Neural crest cell (in vitro differentiated cells): Measurements from ENCODE around the gene PAX3. TPM values are rescaled to one million over a fixed set of nuclear protein-coding genes. Genes with fewer than 3 reads are reported as not detected.

Source experiments
- DNase-seq: peaks from one replicate; pipeline ENCODE4 v3.0.0; 2021; ENCODE audit warnings: low read depth, mixed read lengths, low spot score
- H3K27ac Mint-ChIP-seq: one replicate; pipeline ENCODE4 v1.8.0; 2021; ENCODE audit warnings: mild to moderate bottlenecking, mixed read lengths; ENCODE audit not compliant: unreplicated experiment
- H3K27me3 Mint-ChIP-seq: 2 replicates; pipeline ENCODE4 v1.8.0; 2021; ENCODE audit warnings: low read depth, mild to moderate bottlenecking, mixed read lengths
- H3K36me3 Mint-ChIP-seq: 2 replicates; pipeline ENCODE4 v1.8.0; 2021; ENCODE audit warnings: low read depth, mild to moderate bottlenecking, mixed read lengths
- H3K4me1 Mint-ChIP-seq: 2 replicates; pipeline ENCODE4 v1.8.0; 2021; ENCODE audit warnings: mixed read lengths
- H3K4me3 Mint-ChIP-seq: one replicate; pipeline ENCODE4 v1.8.0; 2021; ENCODE audit warnings: mild to moderate bottlenecking, mixed read lengths
- H3K9me3 Mint-ChIP-seq: 2 replicates; pipeline ENCODE4 v1.8.0; 2021; ENCODE audit warnings: mixed read lengths
- total RNA-seq: library from RNA; stranded (reverse); gene quantifications from 2 replicates; pipeline ENCODE4 v1.2.1, GENCODE V29; 2021
- TF ChIP-seq, protein P1 (sequence below): fragments of 200-600 bp; sonication (generic); conservative IDR thresholded peaks from 2 replicates; pipeline ENCODE4 v1.5.0; 2021; ENCODE audit warnings: antibody characterized with exemption, mild to moderate bottlenecking

PAX3 gene
- total RNA-seq, 1 donor from 2014 or later, result 52.2 TPM

DNA sequence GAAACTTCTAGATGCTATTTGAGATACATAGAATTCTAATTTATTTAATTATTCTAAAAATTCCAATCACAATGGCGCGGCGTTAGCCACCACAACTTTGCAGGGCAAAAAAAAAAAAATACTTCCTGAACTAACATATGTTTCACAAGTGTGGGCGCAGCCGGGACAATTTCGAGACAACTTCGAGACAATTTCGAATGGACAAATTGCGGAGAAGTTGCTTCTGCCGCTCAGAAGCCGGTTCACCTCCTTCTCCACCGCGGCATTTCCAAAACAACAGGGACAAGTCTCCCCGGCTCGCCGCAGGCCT lies 842 bp downstream of the PAX3 start:
- H3K27me3 Mint-ChIP-seq, result peaks cover 99% of the 10 kb centered on the region
- DNase-seq, result no peak
- H3K9me3 Mint-ChIP-seq, result no peaks in the 10 kb centered on the region
- peaks cover 78% of the 10 kb centered on the region for H3K4me1 Mint-ChIP-seq
- H3K4me3 Mint-ChIP-seq, result peak overlapping the region; percentile 87
- peak overlapping the region; percentile 92 for H3K27ac Mint-ChIP-seq
- H3K36me3 Mint-ChIP-seq, result peaks cover 27% of the 10 kb centered on the region
- TF ChIP-seq, protein P1, sequence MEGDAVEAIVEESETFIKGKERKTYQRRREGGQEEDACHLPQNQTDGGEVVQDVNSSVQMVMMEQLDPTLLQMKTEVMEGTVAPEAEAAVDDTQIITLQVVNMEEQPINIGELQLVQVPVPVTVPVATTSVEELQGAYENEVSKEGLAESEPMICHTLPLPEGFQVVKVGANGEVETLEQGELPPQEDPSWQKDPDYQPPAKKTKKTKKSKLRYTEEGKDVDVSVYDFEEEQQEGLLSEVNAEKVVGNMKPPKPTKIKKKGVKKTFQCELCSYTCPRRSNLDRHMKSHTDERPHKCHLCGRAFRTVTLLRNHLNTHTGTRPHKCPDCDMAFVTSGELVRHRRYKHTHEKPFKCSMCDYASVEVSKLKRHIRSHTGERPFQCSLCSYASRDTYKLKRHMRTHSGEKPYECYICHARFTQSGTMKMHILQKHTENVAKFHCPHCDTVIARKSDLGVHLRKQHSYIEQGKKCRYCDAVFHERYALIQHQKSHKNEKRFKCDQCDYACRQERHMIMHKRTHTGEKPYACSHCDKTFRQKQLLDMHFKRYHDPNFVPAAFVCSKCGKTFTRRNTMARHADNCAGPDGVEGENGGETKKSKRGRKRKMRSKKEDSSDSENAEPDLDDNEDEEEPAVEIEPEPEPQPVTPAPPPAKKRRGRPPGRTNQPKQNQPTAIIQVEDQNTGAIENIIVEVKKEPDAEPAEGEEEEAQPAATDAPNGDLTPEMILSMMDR, result no peak

DNA sequence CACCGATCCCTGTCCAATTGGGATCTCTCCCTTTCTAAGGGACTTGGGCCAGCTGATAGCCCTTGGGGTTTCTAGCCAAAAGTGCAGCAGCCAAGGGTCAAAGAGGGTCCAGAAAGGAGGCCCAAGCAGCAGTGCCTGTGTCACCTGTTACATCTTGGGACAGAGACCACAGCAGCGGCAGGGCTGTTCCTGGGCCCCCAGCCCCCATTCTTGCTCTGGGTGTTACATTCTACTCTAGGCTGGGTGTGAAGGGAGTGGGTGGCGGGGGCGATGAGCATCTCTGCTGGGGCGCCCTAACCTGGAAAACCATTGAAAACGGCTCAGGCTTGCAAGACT lies 1.2 kb downstream of the PAX3 start:
- Mint-ChIP-seq H3K27ac (peak overlapping the region; percentile 52), H3K4me3 (peak overlapping the region; percentile 87), H3K4me1 (peaks cover 78% of the 10 kb centered on the region), H3K27me3 (peaks cover 99% of the 10 kb centered on the region), H3K9me3 (no peaks in the 10 kb centered on the region), H3K36me3 (peaks cover 27% of the 10 kb centered on the region)
- TF ChIP-seq, protein P1, result no peak
- DNase-seq, result no peak

DNA sequence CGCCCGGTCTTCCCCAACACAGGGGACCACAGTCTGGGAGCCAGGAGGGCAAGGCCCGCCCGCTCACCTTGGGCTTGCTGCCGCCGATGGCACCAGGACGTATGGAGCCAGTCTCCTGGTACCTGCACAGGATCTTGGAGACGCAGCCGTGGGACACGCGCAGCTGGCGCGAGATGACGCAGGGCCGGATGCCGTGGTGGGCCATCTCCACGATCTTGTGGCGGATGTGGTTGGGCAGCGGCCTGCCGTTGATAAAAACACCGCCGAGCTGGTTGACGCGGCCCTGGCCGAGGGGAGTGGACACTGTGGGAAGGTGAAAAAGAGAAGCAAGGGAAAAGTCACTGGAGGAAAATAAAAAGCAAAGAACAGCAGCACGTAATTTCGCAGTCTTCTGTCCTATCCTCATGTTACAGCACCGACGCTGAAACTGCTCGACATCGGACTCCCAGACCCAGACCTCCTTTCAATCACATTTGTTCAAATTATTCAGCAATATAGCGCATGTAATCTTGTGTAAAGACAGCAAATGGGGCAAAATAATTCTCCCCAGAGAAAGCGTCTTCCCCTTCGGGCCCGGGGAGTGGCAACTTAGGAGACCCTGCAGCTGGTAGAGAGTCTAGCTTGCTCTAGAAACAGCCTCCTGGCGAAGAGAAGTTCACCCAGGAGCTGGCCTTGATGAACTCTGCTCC lies 1.7 kb downstream of the PAX3 start:
- Mint-ChIP-seq H3K27me3 (peaks cover 99% of the 10 kb centered on the region), H3K27ac (peak overlapping the region; percentile 60), H3K4me1 (peaks cover 79% of the 10 kb centered on the region), H3K4me3 (peak overlapping the region; percentile 87), H3K9me3 (no peaks in the 10 kb centered on the region), H3K36me3 (peaks cover 27% of the 10 kb centered on the region)
- TF ChIP-seq, protein P1, result no peak
- no peak for DNase-seq

DNA sequence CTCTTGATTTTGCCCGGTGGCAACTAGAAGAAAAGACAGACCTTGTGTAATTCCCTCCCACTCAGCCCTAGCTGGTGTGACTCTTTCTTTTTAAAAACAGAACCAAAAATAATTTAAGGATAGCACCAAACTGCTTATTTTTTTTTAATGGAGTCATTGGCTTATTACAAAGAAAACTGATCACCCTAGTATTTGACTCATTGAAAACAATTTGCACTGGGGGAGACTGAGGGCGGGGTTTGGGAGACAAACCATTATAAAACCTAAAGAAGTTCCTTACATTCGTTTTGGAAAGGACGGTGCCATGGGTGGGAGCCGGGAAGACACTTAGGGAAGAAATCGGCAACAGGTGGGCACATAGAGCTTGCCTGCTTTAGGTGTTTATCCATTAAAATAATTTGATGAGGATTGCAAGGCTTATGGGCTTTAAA lies 2.5 kb downstream of the PAX3 start:
- H3K4me1 Mint-ChIP-seq, result peaks cover 82% of the 10 kb centered on the region
- TF ChIP-seq, protein P1, result no peak
- peaks cover 27% of the 10 kb centered on the region for H3K36me3 Mint-ChIP-seq
- DNase-seq, result no peak
- H3K4me3 Mint-ChIP-seq, result peak overlapping the region; percentile 87
- peaks cover 99% of the 10 kb centered on the region for H3K27me3 Mint-ChIP-seq
- no peak overlapping the region for H3K27ac Mint-ChIP-seq
- H3K9me3 Mint-ChIP-seq, result no peaks in the 10 kb centered on the region

DNA sequence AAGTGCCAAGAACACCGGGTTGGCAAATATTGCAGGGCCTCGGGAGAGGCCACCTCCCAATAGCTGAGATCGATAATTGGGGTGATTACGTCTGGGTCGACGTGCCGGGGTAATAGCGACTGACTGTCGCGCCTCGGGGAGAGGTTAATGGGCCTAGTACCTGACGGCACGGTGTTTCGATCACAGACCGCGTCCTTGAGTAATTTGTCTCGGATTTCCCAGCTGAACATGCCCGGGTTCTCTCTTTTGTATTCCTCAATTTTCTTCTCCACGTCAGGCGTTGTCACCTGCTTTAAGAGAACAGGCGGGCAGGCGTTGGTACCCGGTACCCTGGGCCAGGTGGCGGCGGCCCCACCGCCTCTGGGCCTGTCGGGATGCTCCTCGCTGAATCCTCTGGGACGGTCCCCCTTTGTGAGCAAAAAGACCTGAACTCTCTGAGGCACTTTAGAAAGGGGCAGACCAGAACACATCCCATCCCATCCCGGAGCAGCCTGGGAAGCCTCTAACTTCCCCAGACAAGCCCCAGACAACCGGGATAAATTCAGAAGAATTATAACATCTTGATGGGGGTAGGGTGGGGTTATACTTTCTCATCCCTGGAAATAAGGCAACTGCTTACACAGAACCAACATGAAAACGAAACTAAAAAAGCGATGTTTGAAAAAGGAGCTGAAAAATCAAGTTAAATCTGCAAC lies 3.3 kb downstream of the PAX3 start:
- Mint-ChIP-seq H3K36me3 (peaks cover 27% of the 10 kb centered on the region), H3K27me3 (peaks cover 97% of the 10 kb centered on the region), H3K4me3 (peak overlapping the region; percentile 87), H3K9me3 (no peaks in the 10 kb centered on the region), H3K4me1 (peaks cover 79% of the 10 kb centered on the region), H3K27ac (no peak overlapping the region)
- DNase-seq, result no peak
- TF ChIP-seq, protein P1, result no peak
